ENCODE data around the gene CNTN4.

The CNTN4 gene

DNA sequence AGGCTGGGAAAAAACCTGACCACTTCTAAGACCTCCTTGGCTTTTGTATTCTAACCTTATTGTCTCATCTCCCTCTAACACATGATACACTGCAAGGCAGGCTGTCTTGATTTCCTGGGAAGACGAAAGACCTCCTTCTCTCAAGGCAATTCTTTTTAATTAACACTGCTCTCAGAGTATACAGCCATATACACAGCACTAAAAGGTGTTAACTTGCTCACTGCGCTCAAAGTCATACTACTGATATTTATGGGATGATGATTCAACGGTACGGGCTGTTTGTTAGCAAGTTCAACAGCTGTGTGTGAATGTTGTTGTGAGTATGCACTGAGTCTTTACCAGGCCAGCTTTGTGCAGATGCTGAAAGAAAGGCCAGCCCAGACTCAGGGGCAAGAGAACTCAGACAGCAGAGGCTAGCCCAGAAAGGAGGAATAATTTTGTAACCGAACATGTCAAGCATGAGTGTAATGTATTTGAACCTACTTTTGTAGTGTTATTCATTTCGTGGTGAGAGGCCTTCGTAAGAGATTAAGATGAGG, 781.6 kb downstream of the CNTN4 start:
- TF ChIP-seq, protein P1, sequence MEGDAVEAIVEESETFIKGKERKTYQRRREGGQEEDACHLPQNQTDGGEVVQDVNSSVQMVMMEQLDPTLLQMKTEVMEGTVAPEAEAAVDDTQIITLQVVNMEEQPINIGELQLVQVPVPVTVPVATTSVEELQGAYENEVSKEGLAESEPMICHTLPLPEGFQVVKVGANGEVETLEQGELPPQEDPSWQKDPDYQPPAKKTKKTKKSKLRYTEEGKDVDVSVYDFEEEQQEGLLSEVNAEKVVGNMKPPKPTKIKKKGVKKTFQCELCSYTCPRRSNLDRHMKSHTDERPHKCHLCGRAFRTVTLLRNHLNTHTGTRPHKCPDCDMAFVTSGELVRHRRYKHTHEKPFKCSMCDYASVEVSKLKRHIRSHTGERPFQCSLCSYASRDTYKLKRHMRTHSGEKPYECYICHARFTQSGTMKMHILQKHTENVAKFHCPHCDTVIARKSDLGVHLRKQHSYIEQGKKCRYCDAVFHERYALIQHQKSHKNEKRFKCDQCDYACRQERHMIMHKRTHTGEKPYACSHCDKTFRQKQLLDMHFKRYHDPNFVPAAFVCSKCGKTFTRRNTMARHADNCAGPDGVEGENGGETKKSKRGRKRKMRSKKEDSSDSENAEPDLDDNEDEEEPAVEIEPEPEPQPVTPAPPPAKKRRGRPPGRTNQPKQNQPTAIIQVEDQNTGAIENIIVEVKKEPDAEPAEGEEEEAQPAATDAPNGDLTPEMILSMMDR (conservative IDR thresholded peaks at IDR 0.05; ENCODE audit: low read depth, low read length) = no peak
- no peak overlapping the region for H3K4me3 ChIP-seq (ENCODE audit: low read depth, low read length)
- no peak for DNase-seq (ENCODE audit: low read depth)

DNA sequence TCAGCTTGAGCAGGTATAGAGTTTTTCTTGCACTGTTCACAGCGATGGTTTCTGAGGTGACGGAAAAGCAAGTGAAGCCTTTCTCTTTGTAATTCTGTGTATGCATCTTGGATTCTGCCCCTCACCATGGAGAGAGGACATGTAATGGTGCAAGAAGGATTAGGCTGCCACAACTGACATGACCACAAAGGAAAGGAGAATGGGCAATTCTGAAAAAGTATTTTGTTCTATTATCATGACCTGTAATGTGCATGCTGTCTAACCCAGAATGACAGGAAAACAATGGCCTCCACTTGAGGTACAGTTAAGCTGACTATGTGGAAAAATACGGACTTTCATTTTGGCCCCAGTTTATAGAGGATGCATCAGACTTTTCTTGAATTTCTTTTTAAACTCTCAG, 784.6 kb downstream of the CNTN4 start:
- TF ChIP-seq, protein P1 (conservative IDR thresholded peaks at IDR 0.05; ENCODE audit: low read depth, low read length) = no peak
- no peak overlapping the region for H3K4me3 ChIP-seq (ENCODE audit: low read depth, low read length)
- DNase-seq (ENCODE audit: low read depth) = no peak

DNA sequence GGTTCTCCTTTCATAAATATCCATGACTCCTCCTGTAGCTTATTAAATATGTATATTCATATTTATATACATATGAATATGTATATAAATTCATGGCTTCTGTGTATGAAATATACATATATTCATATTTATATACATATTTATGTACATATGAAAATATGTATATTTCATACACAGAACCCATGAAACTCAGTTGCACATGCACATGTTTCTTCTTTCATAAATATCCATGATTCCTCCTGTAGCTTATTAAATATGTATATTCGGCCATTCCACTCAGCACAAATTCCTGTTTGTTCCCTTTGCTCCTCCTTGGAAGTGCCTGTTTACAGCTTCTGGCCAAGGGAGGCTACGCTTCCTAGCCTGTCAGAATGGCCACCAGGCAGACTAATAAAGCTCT, 789.9 kb downstream of the CNTN4 start:
- H3K4me3 ChIP-seq (ENCODE audit: low read depth, low read length) = no peak overlapping the region
- TF ChIP-seq, protein P1 (conservative IDR thresholded peaks at IDR 0.05; ENCODE audit: low read depth, low read length) = no peak
- no peak for DNase-seq (ENCODE audit: low read depth)

DNA sequence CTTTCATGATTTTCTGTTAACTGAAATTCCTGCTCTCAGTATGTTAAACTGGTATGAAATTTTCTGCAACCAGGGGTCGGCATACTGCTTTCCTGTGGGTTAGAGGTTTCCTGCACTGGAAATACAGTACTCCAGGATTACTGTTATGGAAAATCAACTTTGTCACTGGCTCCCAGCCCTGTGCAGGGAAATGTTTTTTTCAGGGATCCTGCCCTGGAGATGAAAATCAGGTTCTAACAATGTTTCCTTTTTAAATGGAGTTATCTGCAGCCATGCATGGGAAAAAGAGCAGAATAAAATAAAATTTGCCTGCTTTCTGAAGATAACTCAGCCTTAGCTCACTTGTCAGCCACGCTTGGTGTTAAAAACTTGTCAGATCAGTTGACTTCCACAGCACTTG, 791.1 kb downstream of the CNTN4 start:
- no peak for DNase-seq (ENCODE audit: low read depth)
- no peak overlapping the region for H3K4me3 ChIP-seq (ENCODE audit: low read depth, low read length)
- TF ChIP-seq, protein P1 (conservative IDR thresholded peaks at IDR 0.05; ENCODE audit: low read depth, low read length) = no peak

DNA sequence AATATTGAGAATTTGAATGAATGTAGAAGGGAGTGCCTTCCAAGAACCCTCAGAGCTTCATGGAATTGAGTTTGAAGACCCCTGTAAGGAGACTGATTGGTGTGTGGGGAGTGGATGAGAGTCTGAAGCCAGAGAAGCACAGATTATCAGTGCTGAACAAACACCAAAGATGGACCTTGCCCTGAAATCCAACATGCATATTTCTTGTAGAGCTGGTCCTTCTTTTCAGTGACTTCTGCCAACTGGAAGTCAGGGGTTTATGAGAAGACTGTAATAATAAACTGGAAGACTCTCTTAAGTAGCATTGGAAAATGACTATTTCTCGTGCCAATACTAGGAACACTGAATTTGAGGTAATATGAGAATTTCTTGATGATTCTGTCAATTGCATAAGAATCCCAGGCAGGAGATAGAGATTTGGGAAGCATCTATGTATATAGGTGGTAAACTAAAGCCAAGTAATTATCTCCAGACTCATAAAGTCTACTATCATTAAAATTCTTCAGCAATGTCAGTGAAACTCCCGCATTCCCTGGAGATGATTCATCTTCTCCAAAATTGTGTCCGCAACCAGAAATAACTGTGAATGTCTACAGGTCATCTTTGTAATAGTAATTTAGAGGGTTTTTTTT, 797.8 kb downstream of the CNTN4 start:
- TF ChIP-seq, protein P1 (conservative IDR thresholded peaks at IDR 0.05; ENCODE audit: low read depth, low read length) = no peak
- DNase-seq (ENCODE audit: low read depth) = no peak
- H3K4me3 ChIP-seq (ENCODE audit: low read depth, low read length) = no peak overlapping the region

DNA sequence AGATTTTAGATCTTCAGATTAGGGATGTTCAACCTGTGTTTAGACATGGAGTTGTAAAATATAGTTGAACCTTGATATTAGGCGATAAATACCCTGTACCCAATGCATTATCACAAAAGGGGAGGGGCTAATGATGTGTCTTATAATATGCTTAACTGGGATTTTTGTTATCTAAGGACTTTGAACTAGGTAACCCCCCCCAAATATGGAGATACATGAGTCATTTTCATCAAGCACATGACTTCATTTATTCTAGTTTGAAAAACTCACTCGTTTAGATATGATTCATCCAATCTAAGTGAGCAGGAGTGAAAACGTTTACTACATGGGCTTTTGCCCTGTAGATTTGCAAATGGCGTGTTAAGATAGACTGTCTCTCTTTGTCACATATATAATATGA, 799.2 kb downstream of the CNTN4 start:
- H3K4me3 ChIP-seq (ENCODE audit: low read depth, low read length) = no peak overlapping the region
- TF ChIP-seq, protein P1 (conservative IDR thresholded peaks at IDR 0.05; ENCODE audit: low read depth, low read length) = no peak
- DNase-seq (ENCODE audit: low read depth) = no peak

Measured in choroid plexus epithelial cell (primary cell).